ENCODE results near the gene NRXN3.

NRXN3 gene

GRCh38 chr14:78611796-78612571 is 441.8 kb downstream of the NRXN3 start:
- no peak overlapping the region for H3K27ac Mint-ChIP-seq
- no peaks in the 10 kb centered on the region for H3K36me3 Mint-ChIP-seq (ENCODE audit: low read depth)
- H3K4me3 Mint-ChIP-seq: no peak overlapping the region
- peaks cover 9% of the 10 kb centered on the region for H3K27me3 Mint-ChIP-seq (ENCODE audit: low read depth)
- TF ChIP-seq, protein P1, sequence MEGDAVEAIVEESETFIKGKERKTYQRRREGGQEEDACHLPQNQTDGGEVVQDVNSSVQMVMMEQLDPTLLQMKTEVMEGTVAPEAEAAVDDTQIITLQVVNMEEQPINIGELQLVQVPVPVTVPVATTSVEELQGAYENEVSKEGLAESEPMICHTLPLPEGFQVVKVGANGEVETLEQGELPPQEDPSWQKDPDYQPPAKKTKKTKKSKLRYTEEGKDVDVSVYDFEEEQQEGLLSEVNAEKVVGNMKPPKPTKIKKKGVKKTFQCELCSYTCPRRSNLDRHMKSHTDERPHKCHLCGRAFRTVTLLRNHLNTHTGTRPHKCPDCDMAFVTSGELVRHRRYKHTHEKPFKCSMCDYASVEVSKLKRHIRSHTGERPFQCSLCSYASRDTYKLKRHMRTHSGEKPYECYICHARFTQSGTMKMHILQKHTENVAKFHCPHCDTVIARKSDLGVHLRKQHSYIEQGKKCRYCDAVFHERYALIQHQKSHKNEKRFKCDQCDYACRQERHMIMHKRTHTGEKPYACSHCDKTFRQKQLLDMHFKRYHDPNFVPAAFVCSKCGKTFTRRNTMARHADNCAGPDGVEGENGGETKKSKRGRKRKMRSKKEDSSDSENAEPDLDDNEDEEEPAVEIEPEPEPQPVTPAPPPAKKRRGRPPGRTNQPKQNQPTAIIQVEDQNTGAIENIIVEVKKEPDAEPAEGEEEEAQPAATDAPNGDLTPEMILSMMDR (IDR thresholded peaks at IDR 0.05; ENCODE audit: unreplicated experiment in 3 of 3): no peak
- no peaks in the 10 kb centered on the region for H3K9me3 Mint-ChIP-seq
- peaks cover 5% of the 10 kb centered on the region for H3K4me1 Mint-ChIP-seq

DNA sequence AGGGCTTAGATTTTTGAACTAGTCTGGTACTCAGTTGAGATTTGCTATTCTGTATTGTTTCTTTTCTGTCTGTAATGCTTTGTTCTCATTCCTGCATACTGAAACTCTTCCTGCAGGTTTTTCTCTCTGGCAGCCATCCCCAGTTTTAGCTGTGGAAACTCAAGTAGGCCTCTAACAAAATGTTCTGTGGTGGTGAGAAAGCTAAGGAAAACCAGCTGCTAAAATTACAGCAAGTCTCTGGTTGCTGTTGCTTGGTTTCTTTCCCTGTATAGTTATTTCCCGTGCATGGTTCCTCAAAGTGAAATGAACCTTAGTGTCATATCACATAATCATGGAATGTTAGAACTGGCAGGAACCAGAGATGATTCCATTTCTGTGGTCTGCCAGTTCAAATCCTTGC is 442.5 kb downstream of the NRXN3 start:
- TF ChIP-seq, protein P1 (IDR thresholded peaks at IDR 0.05; ENCODE audit: unreplicated experiment in 3 of 3): no peak
- H3K9me3 Mint-ChIP-seq: no peaks in the 10 kb centered on the region
- peaks cover 5% of the 10 kb centered on the region for H3K4me1 Mint-ChIP-seq

GRCh38 chr14:78614593-78614992 is 444.4 kb downstream of the NRXN3 start:
- Mint-ChIP-seq H3K27ac (no peak overlapping the region), H3K4me1 (peaks cover 5% of the 10 kb centered on the region), H3K27me3 (ENCODE audit: low read depth) (peaks cover 9% of the 10 kb centered on the region), H3K9me3 (no peaks in the 10 kb centered on the region), H3K4me3 (no peak overlapping the region), H3K36me3 (ENCODE audit: low read depth) (no peaks in the 10 kb centered on the region)
- TF ChIP-seq, protein P1 (IDR thresholded peaks at IDR 0.05; ENCODE audit: unreplicated experiment in 3 of 3): no peak

More for the DNA sequence above, 442.5 kb downstream of the NRXN3 start:
- H3K4me3 Mint-ChIP-seq: no peak overlapping the region
- no peak overlapping the region for H3K27ac Mint-ChIP-seq
- H3K36me3 Mint-ChIP-seq (ENCODE audit: low read depth): no peaks in the 10 kb centered on the region
- H3K27me3 Mint-ChIP-seq (ENCODE audit: low read depth): peaks cover 9% of the 10 kb centered on the region

DNA sequence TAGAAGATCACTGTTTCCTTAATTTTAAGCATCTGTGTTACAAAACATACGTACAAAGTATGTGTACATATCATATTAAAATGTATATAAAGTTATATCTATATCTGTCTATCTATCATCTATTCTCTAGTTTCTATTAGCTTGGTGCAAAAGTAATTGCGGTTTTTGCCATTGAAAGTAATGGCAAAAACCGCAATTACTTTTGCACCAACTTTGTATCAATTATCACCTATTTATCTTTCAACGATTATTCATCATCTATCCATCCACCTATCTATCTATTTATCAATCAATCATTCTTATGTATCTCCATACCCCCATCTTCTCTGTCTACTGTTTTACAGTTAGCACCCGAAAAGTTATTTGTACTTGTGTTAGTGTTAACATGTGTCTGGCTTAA is 447.6 kb downstream of the NRXN3 start:
- H3K4me3 Mint-ChIP-seq: no peak overlapping the region
- H3K4me1 Mint-ChIP-seq: peaks cover under 1% of the 10 kb centered on the region
- H3K27me3 Mint-ChIP-seq (ENCODE audit: low read depth): peaks cover 8% of the 10 kb centered on the region
- no peak overlapping the region for H3K27ac Mint-ChIP-seq
- no peaks in the 10 kb centered on the region for H3K9me3 Mint-ChIP-seq
- no peaks in the 10 kb centered on the region for H3K36me3 Mint-ChIP-seq (ENCODE audit: low read depth)
- TF ChIP-seq, protein P1 (IDR thresholded peaks at IDR 0.05; ENCODE audit: unreplicated experiment in 3 of 3): no peak

GRCh38 chr14:78618368-78618767 is 448.2 kb downstream of the NRXN3 start:
- H3K36me3 Mint-ChIP-seq (ENCODE audit: low read depth): no peaks in the 10 kb centered on the region
- no peaks in the 10 kb centered on the region for H3K4me1 Mint-ChIP-seq
- H3K27ac Mint-ChIP-seq: no peak overlapping the region

More at GRCh38 chr14:78618368-78618767, 448.2 kb downstream of the NRXN3 start:
- Mint-ChIP-seq H3K4me3 (no peak overlapping the region), H3K9me3 (no peaks in the 10 kb centered on the region), H3K27me3 (ENCODE audit: low read depth) (peaks cover 8% of the 10 kb centered on the region)
- TF ChIP-seq, protein P1 (IDR thresholded peaks at IDR 0.05; ENCODE audit: unreplicated experiment in 3 of 3): no peak
